ENCODE results near the gene GMDS.

- TF ChIP-seq CTCF (IDR thresholded peaks at IDR 0.05) (no peak), POLR2A (IDR thresholded peaks at IDR 0.05) (no peak)
Observed at GRCh38 chr6:1688396-1688795, 557.0 kb downstream of the GMDS start.

Measured in Peyer's patch (tissue), 4 donors.